ENCODE data around the gene ZFHX3.

Gene ZFHX3

GRCh38 chr16:72818236-72818845 lies 229.6 kb downstream of the ZFHX3 start:
- DNase-seq = no peak

- no peak for DNase-seq
These were observed 232.3 kb downstream of the ZFHX3 start for GRCh38 chr16:72815348-72816318.

GRCh38 chr16:72814226-72814625 lies 233.7 kb downstream of the ZFHX3 start:
- DNase-seq = no peak

- DNase-seq = peak; percentile 12
These were observed 235.3 kb downstream of the ZFHX3 start for GRCh38 chr16:72812672-72813071.

- no peak for DNase-seq
These were observed 236.1 kb downstream of the ZFHX3 start for GRCh38 chr16:72811876-72812275.

- DNase-seq = no peak
These were observed 236.7 kb downstream of the ZFHX3 start for GRCh38 chr16:72811188-72811720.

- no peak for DNase-seq
These were observed 237.4 kb downstream of the ZFHX3 start for GRCh38 chr16:72810480-72810879.

GRCh38 chr16:72809446-72809845 lies 238.5 kb downstream of the ZFHX3 start:
- no peak for DNase-seq

- no peak for DNase-seq
These were observed 239.2 kb downstream of the ZFHX3 start for GRCh38 chr16:72808754-72809153.

- DNase-seq = peak; percentile 19
These were observed 240.7 kb downstream of the ZFHX3 start for GRCh38 chr16:72807245-72807644.

- DNase-seq = no peak
These were observed 242.4 kb downstream of the ZFHX3 start for GRCh38 chr16:72805486-72805885.

- DNase-seq = no peak
These were observed 247.3 kb downstream of the ZFHX3 start for GRCh38 chr16:72800524-72801161.

GRCh38 chr16:72798264-72798663 lies 249.7 kb downstream of the ZFHX3 start:
- no peak for DNase-seq

- DNase-seq = no peak
These were observed 250.3 kb downstream of the ZFHX3 start for GRCh38 chr16:72797621-72798020.

- no peak for DNase-seq
These were observed 251.7 kb downstream of the ZFHX3 start for GRCh38 chr16:72796222-72796621.

GRCh38 chr16:72794986-72795385 lies 252.9 kb downstream of the ZFHX3 start:
- no peak for DNase-seq

- no peak for DNase-seq
These were observed 253.6 kb downstream of the ZFHX3 start for GRCh38 chr16:72794319-72794718.

GRCh38 chr16:72793716-72794115 lies 254.2 kb downstream of the ZFHX3 start:
- DNase-seq = no peak

GRCh38 chr16:72793017-72793416 lies 254.9 kb downstream of the ZFHX3 start:
- DNase-seq = no peak

- DNase-seq = no peak
These were observed 256.1 kb downstream of the ZFHX3 start for GRCh38 chr16:72791786-72792185.

GRCh38 chr16:72789921-72790320 lies 258.0 kb downstream of the ZFHX3 start:
- DNase-seq = no peak

- no peak for DNase-seq
These were observed 258.5 kb downstream of the ZFHX3 start for GRCh38 chr16:72789465-72789864.

GRCh38 chr16:72788269-72788809 lies 259.6 kb downstream of the ZFHX3 start:
- DNase-seq = no peak

Measured in hematopoietic multipotent progenitor cell treated with erythropoietin and hydrocortisone succinate and interleukin-3 and kit ligand, for 6 days (in vitro differentiated cells).